Activated naive CD4-positive, alpha-beta T cell treated with anti-CD3 and anti-CD28 coated beads, Interleukin-2, amount 50 U/mL, for 24 hours (primary cell): ENCODE measurements around the gene TTLL5.

ENCODE experiments used
- H3K27ac Mint-ChIP-seq: one replicate; pipeline ENCODE4 v1.8.0; 2021; ENCODE audit warnings: mild to moderate bottlenecking, mixed read lengths
- H3K27me3 Mint-ChIP-seq: one replicate; pipeline ENCODE4 v1.8.0; 2021; ENCODE audit warnings: mixed read lengths
- H3K36me3 Mint-ChIP-seq: one replicate; pipeline ENCODE4 v1.8.0; 2021; ENCODE audit warnings: mixed read lengths
- H3K4me1 Mint-ChIP-seq: one replicate; pipeline ENCODE4 v1.8.0; 2021; ENCODE audit warnings: mixed read lengths
- H3K4me3 Mint-ChIP-seq: one replicate; pipeline ENCODE4 v1.8.0; 2021; ENCODE audit warnings: mild to moderate bottlenecking, mixed read lengths
- H3K9me3 Mint-ChIP-seq: one replicate; pipeline ENCODE4 v1.8.0; 2021; ENCODE audit warnings: mixed read lengths

Gene TTLL5

GRCh38 chr14:75985618-75986438, 324.8 kb downstream of the TTLL5 start, which contains the start of gene IFT43:
TSS of gene IFT43 (plus strand) at chr14:75985763. CDS start at chr14:75985787, 24 bp downstream.
- H3K27me3 Mint-ChIP-seq: no peaks in the 10 kb centered on the region
- peak within 1 kb of the TSS; percentile 88 for H3K4me3 Mint-ChIP-seq
- H3K36me3 Mint-ChIP-seq: peaks cover 2% of the 10 kb centered on the region
- peaks cover 29% of the 10 kb centered on the region for H3K4me1 Mint-ChIP-seq
- peak within 1 kb of the TSS; percentile 33 for H3K27ac Mint-ChIP-seq
- H3K9me3 Mint-ChIP-seq: no peaks in the 10 kb centered on the region

- H3K4me3 Mint-ChIP-seq: peak overlapping the region; percentile 88
- H3K9me3 Mint-ChIP-seq: no peaks in the 10 kb centered on the region
- H3K4me1 Mint-ChIP-seq: peaks cover 24% of the 10 kb centered on the region
- H3K27ac Mint-ChIP-seq: no peak overlapping the region
- peaks cover 2% of the 10 kb centered on the region for H3K36me3 Mint-ChIP-seq
- no peaks in the 10 kb centered on the region for H3K27me3 Mint-ChIP-seq
These were observed 325.4 kb downstream of the TTLL5 start for GRCh38 chr14:75986439-75986765.

- H3K9me3 Mint-ChIP-seq: no peaks in the 10 kb centered on the region
- peaks cover 4% of the 10 kb centered on the region for H3K36me3 Mint-ChIP-seq
- H3K27ac Mint-ChIP-seq: no peak overlapping the region
- no peaks in the 10 kb centered on the region for H3K27me3 Mint-ChIP-seq
- H3K4me1 Mint-ChIP-seq: peaks cover 18% of the 10 kb centered on the region
- H3K4me3 Mint-ChIP-seq: no peak overlapping the region
These were observed 326.3 kb downstream of the TTLL5 start for GRCh38 chr14:75987201-75987970.

- H3K4me3 Mint-ChIP-seq: no peak overlapping the region
- H3K27me3 Mint-ChIP-seq: no peaks in the 10 kb centered on the region
- H3K27ac Mint-ChIP-seq: no peak overlapping the region
- peaks cover 18% of the 10 kb centered on the region for H3K4me1 Mint-ChIP-seq
- peaks cover 5% of the 10 kb centered on the region for H3K36me3 Mint-ChIP-seq
- no peaks in the 10 kb centered on the region for H3K9me3 Mint-ChIP-seq
These were observed 328.1 kb downstream of the TTLL5 start for GRCh38 chr14:75989134-75989533.

- H3K4me1 Mint-ChIP-seq: peaks cover 12% of the 10 kb centered on the region
- H3K27me3 Mint-ChIP-seq: no peaks in the 10 kb centered on the region
- H3K9me3 Mint-ChIP-seq: no peaks in the 10 kb centered on the region
- no peak overlapping the region for H3K4me3 Mint-ChIP-seq
- H3K27ac Mint-ChIP-seq: no peak overlapping the region
- peaks cover 10% of the 10 kb centered on the region for H3K36me3 Mint-ChIP-seq
These were observed 329.3 kb downstream of the TTLL5 start for GRCh38 chr14:75990297-75990696.

GRCh38 chr14:75991753-75992152, 330.7 kb downstream of the TTLL5 start:
- H3K4me1 Mint-ChIP-seq: peaks cover 1% of the 10 kb centered on the region
- H3K9me3 Mint-ChIP-seq: no peaks in the 10 kb centered on the region
- no peaks in the 10 kb centered on the region for H3K27me3 Mint-ChIP-seq
- no peak overlapping the region for H3K27ac Mint-ChIP-seq
- H3K4me3 Mint-ChIP-seq: no peak overlapping the region
- H3K36me3 Mint-ChIP-seq: peaks cover 16% of the 10 kb centered on the region

GRCh38 chr14:75993567-75994041, 332.6 kb downstream of the TTLL5 start:
- H3K27ac Mint-ChIP-seq: no peak overlapping the region
- H3K27me3 Mint-ChIP-seq: no peaks in the 10 kb centered on the region
- no peaks in the 10 kb centered on the region for H3K9me3 Mint-ChIP-seq
- H3K4me3 Mint-ChIP-seq: no peak overlapping the region
- peaks cover 26% of the 10 kb centered on the region for H3K36me3 Mint-ChIP-seq
- no peaks in the 10 kb centered on the region for H3K4me1 Mint-ChIP-seq

GRCh38 chr14:75995372-75996041, 334.5 kb downstream of the TTLL5 start:
- Mint-ChIP-seq H3K36me3 (peaks cover 32% of the 10 kb centered on the region), H3K4me1 (no peaks in the 10 kb centered on the region), H3K4me3 (no peak overlapping the region), H3K27ac (no peak overlapping the region), H3K9me3 (no peaks in the 10 kb centered on the region), H3K27me3 (no peaks in the 10 kb centered on the region)

- H3K27ac Mint-ChIP-seq: no peak overlapping the region
- no peaks in the 10 kb centered on the region for H3K4me1 Mint-ChIP-seq
- no peaks in the 10 kb centered on the region for H3K27me3 Mint-ChIP-seq
- no peaks in the 10 kb centered on the region for H3K9me3 Mint-ChIP-seq
- no peak overlapping the region for H3K4me3 Mint-ChIP-seq
- peaks cover 40% of the 10 kb centered on the region for H3K36me3 Mint-ChIP-seq
These were observed 335.4 kb downstream of the TTLL5 start for GRCh38 chr14:75996488-75996887.

- H3K36me3 Mint-ChIP-seq: peaks cover 50% of the 10 kb centered on the region
- no peak overlapping the region for H3K4me3 Mint-ChIP-seq
- no peak overlapping the region for H3K27ac Mint-ChIP-seq
- H3K4me1 Mint-ChIP-seq: no peaks in the 10 kb centered on the region
- H3K9me3 Mint-ChIP-seq: peaks cover 8% of the 10 kb centered on the region
- H3K27me3 Mint-ChIP-seq: no peaks in the 10 kb centered on the region
These were observed 338.6 kb downstream of the TTLL5 start for GRCh38 chr14:75999511-76000190.

- no peaks in the 10 kb centered on the region for H3K4me1 Mint-ChIP-seq
- no peak overlapping the region for H3K4me3 Mint-ChIP-seq
- H3K36me3 Mint-ChIP-seq: peaks cover 60% of the 10 kb centered on the region
- no peak overlapping the region for H3K27ac Mint-ChIP-seq
- H3K9me3 Mint-ChIP-seq: peaks cover 20% of the 10 kb centered on the region
- H3K27me3 Mint-ChIP-seq: no peaks in the 10 kb centered on the region
These were observed 341.3 kb downstream of the TTLL5 start for GRCh38 chr14:76002383-76002782.
